Colon (tissue), 2 donors: ENCODE results near the gene ARID1A.
"Not testable (repeated sequence)": the region's sequence is repeated elsewhere in the genome, so short reads cannot be mapped to it uniquely, and the experiment has no call there.

Experiments
- FAIRE-seq: peaks from 2 replicates; lab custom pipeline; 2012; peaks lifted over from hg19 to GRCh38; lab: Jason Lieb, UNC
- donor health status: control.
- donor health status: control.

Gene ARID1A

GRCh38 chr1:26695356-26696118 lies at the start of gene ARID1A:
ARID1A (plus strand) TSS chr1:26696015; CDS start chr1:26696404, 389 bp downstream.
- FAIRE-seq: no peak

GRCh38 chr1:26664802-26665201 lies 31.0 kb upstream of the ARID1A start:
- no peak for FAIRE-seq

GRCh38 chr1:26666855-26667254 lies 29.0 kb upstream of the ARID1A start:
- FAIRE-seq: no peak

- not testable (repeated sequence) for FAIRE-seq
Measured at GRCh38 chr1:26668106-26668786, 27.6 kb upstream of the ARID1A start.

- no peak for FAIRE-seq
Measured at GRCh38 chr1:26677306-26678115, 18.3 kb upstream of the ARID1A start.

GRCh38 chr1:26684763-26685508 lies 10.9 kb upstream of the ARID1A start:
- FAIRE-seq: no peak

GRCh38 chr1:26686795-26687194 lies 9.0 kb upstream of the ARID1A start:
- FAIRE-seq: no peak

- no peak for FAIRE-seq
Measured at GRCh38 chr1:26689504-26689903, 6.3 kb upstream of the ARID1A start.

- no peak for FAIRE-seq
Measured at GRCh38 chr1:26690157-26690556, 5.7 kb upstream of the ARID1A start.

GRCh38 chr1:26690576-26691031 lies 5.2 kb upstream of the ARID1A start:
- FAIRE-seq: no peak

GRCh38 chr1:26692211-26692792 lies 3.5 kb upstream of the ARID1A start:
- FAIRE-seq: no peak

- no peak for FAIRE-seq
Measured at GRCh38 chr1:26692793-26693490, 2.9 kb upstream of the ARID1A start.

GRCh38 chr1:26693599-26694572 lies 1.9 kb upstream of the ARID1A start:
- no peak for FAIRE-seq

GRCh38 chr1:26694638-26695355 lies 1.0 kb upstream of the ARID1A start:
- no peak for FAIRE-seq

GRCh38 chr1:26696119-26696653 lies 371 bp downstream of the ARID1A start:
- no peak for FAIRE-seq

- FAIRE-seq: no peak
Measured at GRCh38 chr1:26696654-26697430, 1.0 kb downstream of the ARID1A start.

GRCh38 chr1:26697431-26697977 lies 1.7 kb downstream of the ARID1A start:
- FAIRE-seq: no peak
